Natural killer cell treated with Interleukin-12 subunit alpha and Interleukin-12 subunit beta and Interleukin-15 and Interleukin-18, amount 100 ng/mL, for 72 hours (primary cell): ENCODE results near the gene UBE2G1. TPM values are rescaled to one million over a fixed set of nuclear protein-coding genes. Genes with fewer than 3 reads are reported as not detected.
"Not testable (repeated sequence)": the region's sequence is repeated elsewhere in the genome, so short reads cannot be mapped to it uniquely, and the experiment has no call there.

ENCODE experiments used
- ATAC-seq, 2 donors: fragments of 150-1000 bp; cut with Tn5 transposase in 1 of 2; sonication (Bioruptor Pico), chemical (Tn5 transposase) in 1 of 2; 2 replicates each; pipeline ENCODE4 v1.10.0; 2021
- DNase-seq: peaks from one replicate; pipeline ENCODE4 v3.0.0; 2022; ENCODE audit warnings: low spot score
- H3K27ac Mint-ChIP-seq, 2 donors: 1 replicate in 1 of 2; 2 replicates in 1 of 2; pipeline ENCODE4 v1.8.0; 2022; ENCODE audit warnings: mixed read lengths in 2 of 2, mild to moderate bottlenecking in 1 of 2, moderate library complexity in 1 of 2
- H3K27me3 Mint-ChIP-seq, 2 donors: 1 replicate in 1 of 2; 2 replicates in 1 of 2; pipeline ENCODE4 v1.8.0; 2022; ENCODE audit warnings: mixed read lengths in 2 of 2
- H3K36me3 Mint-ChIP-seq: one replicate; pipeline ENCODE4 v1.8.0; 2022; ENCODE audit warnings: mixed read lengths
- H3K4me1 Mint-ChIP-seq, 2 donors: 1 replicate in 1 of 2; 2 replicates in 1 of 2; pipeline ENCODE4 v1.8.0; 2022; ENCODE audit warnings: low read depth in 2 of 2, mixed read lengths in 2 of 2, mild to moderate bottlenecking in 1 of 2
- H3K4me3 Mint-ChIP-seq: one replicate; pipeline ENCODE4 v1.8.0; 2022; ENCODE audit warnings: mixed read lengths
- H3K9me3 Mint-ChIP-seq: 2 replicates; pipeline ENCODE4 v1.8.0; 2022; ENCODE audit warnings: mixed read lengths
- total RNA-seq, 2 donors: library from RNA; stranded (reverse); gene quantifications; one replicate each; pipeline ENCODE4 v1.2.3, GENCODE V29; 2022

UBE2G1 gene
- total RNA-seq, 2 donors from 2014 or later, result 55.3 to 82.5 TPM

GRCh38 chr17:4389079-4389478 lies 22.6 kb upstream of the UBE2G1 start:
- no peak overlapping the region for H3K27ac Mint-ChIP-seq
- H3K27me3 Mint-ChIP-seq, result no peaks in the 10 kb centered on the region
- H3K4me3 Mint-ChIP-seq, result no peak overlapping the region
- DNase-seq (peak; percentile 22), ATAC-seq (no peak)
- no peaks in the 10 kb centered on the region for H3K36me3 Mint-ChIP-seq
- H3K4me1 Mint-ChIP-seq, result peaks cover 0 to 5% of the 10 kb centered on the region in 2 donors
- H3K9me3 Mint-ChIP-seq, result no peaks in the 10 kb centered on the region

GRCh38 chr17:4387137-4387536 lies 20.7 kb upstream of the UBE2G1 start:
- DNase-seq (no peak), ATAC-seq (no peak)
- Mint-ChIP-seq H3K27me3 (no peaks in the 10 kb centered on the region), H3K4me1 (no peaks in the 10 kb centered on the region), H3K4me3 (no peak overlapping the region), H3K36me3 (no peaks in the 10 kb centered on the region), H3K9me3 (no peaks in the 10 kb centered on the region), H3K27ac (no peak overlapping the region)

- DNase-seq (no peak), ATAC-seq (no peak)
- no peak overlapping the region for H3K27ac Mint-ChIP-seq
- H3K36me3 Mint-ChIP-seq, result no peaks in the 10 kb centered on the region
- H3K9me3 Mint-ChIP-seq, result no peaks in the 10 kb centered on the region
- no peak overlapping the region for H3K4me3 Mint-ChIP-seq
- H3K27me3 Mint-ChIP-seq, result no peaks in the 10 kb centered on the region
- H3K4me1 Mint-ChIP-seq, result no peaks in the 10 kb centered on the region
Observed at GRCh38 chr17:4386406-4386805, 19.9 kb upstream of the UBE2G1 start.

GRCh38 chr17:4381690-4382671 lies 15.5 kb upstream of the UBE2G1 start:
- peak; percentile 51 for DNase-seq
- H3K27ac Mint-ChIP-seq, result no peak overlapping the region

GRCh38 chr17:4378626-4379025 lies 12.2 kb upstream of the UBE2G1 start:
- Mint-ChIP-seq H3K27ac (no peak overlapping the region), H3K9me3 (no peaks in the 10 kb centered on the region), H3K4me3 (no peak overlapping the region), H3K36me3 (no peaks in the 10 kb centered on the region), H3K27me3 (no peaks in the 10 kb centered on the region), H3K4me1 (peaks cover 13 to 17% of the 10 kb centered on the region in 2 donors)
- no peak for DNase-seq
- ATAC-seq, result no peak

More at GRCh38 chr17:4381690-4382671, 15.5 kb upstream of the UBE2G1 start:
- H3K4me1 Mint-ChIP-seq, result peaks cover 4 to 5% of the 10 kb centered on the region in 2 donors
- ATAC-seq, result peak in 1 of 2 donors; percentile 28
- no peaks in the 10 kb centered on the region for H3K27me3 Mint-ChIP-seq
- H3K36me3 Mint-ChIP-seq, result no peaks in the 10 kb centered on the region
- H3K9me3 Mint-ChIP-seq, result no peaks in the 10 kb centered on the region
- H3K4me3 Mint-ChIP-seq, result no peak overlapping the region

- H3K27ac Mint-ChIP-seq, H3K4me3 Mint-ChIP-seq, H3K9me3 Mint-ChIP-seq, H3K36me3 Mint-ChIP-seq, H3K27me3 Mint-ChIP-seq, DNase-seq: not testable (repeated sequence)
- ATAC-seq, result peak in 1 of 2 donors; percentile 24
- peaks cover 13 to 17% of the 10 kb centered on the region in 2 donors for H3K4me1 Mint-ChIP-seq
Observed at GRCh38 chr17:4377247-4377646, 10.8 kb upstream of the UBE2G1 start.

GRCh38 chr17:4375796-4376440 lies 9.4 kb upstream of the UBE2G1 start:
- not testable (repeated sequence) for H3K9me3 Mint-ChIP-seq, ATAC-seq, H3K36me3 Mint-ChIP-seq, H3K27me3 Mint-ChIP-seq
- H3K4me1 Mint-ChIP-seq, result peaks cover 13 to 17% of the 10 kb centered on the region in 2 donors
- peak overlapping the region; percentile 62 for H3K4me3 Mint-ChIP-seq
- peak overlapping the region in 1 of 2 donors; percentile 56 for H3K27ac Mint-ChIP-seq
- peak; percentile 29 for DNase-seq

GRCh38 chr17:4375039-4375748 lies 8.7 kb upstream of the UBE2G1 start:
- Mint-ChIP-seq H3K9me3 (no peaks in the 10 kb centered on the region), H3K27me3 (no peaks in the 10 kb centered on the region), H3K4me3 (peak overlapping the region; percentile 62), H3K4me1 (peaks cover 16 to 22% of the 10 kb centered on the region in 2 donors), H3K36me3 (no peaks in the 10 kb centered on the region), H3K27ac (peak overlapping the region; percentile 0 to 56)
- DNase-seq (peak; percentile 45), ATAC-seq (peak; percentile 84 to 89)

- Mint-ChIP-seq H3K9me3 (no peaks in the 10 kb centered on the region), H3K4me1 (peaks cover 9 to 18% of the 10 kb centered on the region in 2 donors), H3K36me3 (peaks cover 5% of the 10 kb centered on the region), H3K27ac (no peak overlapping the region), H3K27me3 (no peaks in the 10 kb centered on the region), H3K4me3 (no peak overlapping the region)
- DNase-seq (no peak), ATAC-seq (no peak)
Observed at GRCh38 chr17:4369557-4370230, 3.2 kb upstream of the UBE2G1 start.

- H3K27me3 Mint-ChIP-seq, result no peaks in the 10 kb centered on the region
- DNase-seq (no peak), ATAC-seq (no peak)
- H3K27ac Mint-ChIP-seq, result no peak overlapping the region
- no peaks in the 10 kb centered on the region for H3K9me3 Mint-ChIP-seq
- peaks cover 13 to 21% of the 10 kb centered on the region in 2 donors for H3K4me1 Mint-ChIP-seq
- H3K36me3 Mint-ChIP-seq, result peaks cover 6% of the 10 kb centered on the region
- H3K4me3 Mint-ChIP-seq, result no peak overlapping the region
Observed at GRCh38 chr17:4368341-4368740, 1.9 kb upstream of the UBE2G1 start.

GRCh38 chr17:4367177-4367576 lies 702 bp upstream of the UBE2G1 start:
- DNase-seq, H3K27me3 Mint-ChIP-seq, H3K4me3 Mint-ChIP-seq, ATAC-seq, H3K36me3 Mint-ChIP-seq, H3K9me3 Mint-ChIP-seq: not testable (repeated sequence)
- peak overlapping the region; percentile 68 to 76 for H3K27ac Mint-ChIP-seq
- peaks cover 16 to 24% of the 10 kb centered on the region in 2 donors for H3K4me1 Mint-ChIP-seq

GRCh38 chr17:4365628-4366326 lies 698 bp downstream of the UBE2G1 start:
- Mint-ChIP-seq H3K4me3 (no peak overlapping the region), H3K4me1 (peaks cover 17 to 24% of the 10 kb centered on the region in 2 donors), H3K27ac (peak overlapping the region in 1 of 2 donors; percentile 81), H3K36me3 (peaks cover 6% of the 10 kb centered on the region), H3K9me3 (no peaks in the 10 kb centered on the region), H3K27me3 (no peaks in the 10 kb centered on the region)
- DNase-seq, result no peak
- ATAC-seq, result peak; percentile 14 to 16
